Retinal pigment epithelial cell (primary cell): ENCODE data around the gene ELAVL2.

Experiments
- DNase-seq: peaks from one replicate; pipeline ENCODE4 v3.0.0-alpha.2; 2010; ENCODE audit warnings: low read depth
- H3K4me3 ChIP-seq: 2 replicates; pipeline ENCODE4 v1.5.1; 2011; ENCODE audit warnings: mild to moderate bottlenecking, low read length, control low read depth, moderate library complexity
- TF ChIP-seq, protein P1 (sequence below): conservative IDR thresholded peaks from 2 replicates; pipeline ENCODE4 v1.5.1; 2011; ENCODE audit warnings: low read depth, low read length, control low read depth, inconsistent platforms

ELAVL2 gene

DNA sequence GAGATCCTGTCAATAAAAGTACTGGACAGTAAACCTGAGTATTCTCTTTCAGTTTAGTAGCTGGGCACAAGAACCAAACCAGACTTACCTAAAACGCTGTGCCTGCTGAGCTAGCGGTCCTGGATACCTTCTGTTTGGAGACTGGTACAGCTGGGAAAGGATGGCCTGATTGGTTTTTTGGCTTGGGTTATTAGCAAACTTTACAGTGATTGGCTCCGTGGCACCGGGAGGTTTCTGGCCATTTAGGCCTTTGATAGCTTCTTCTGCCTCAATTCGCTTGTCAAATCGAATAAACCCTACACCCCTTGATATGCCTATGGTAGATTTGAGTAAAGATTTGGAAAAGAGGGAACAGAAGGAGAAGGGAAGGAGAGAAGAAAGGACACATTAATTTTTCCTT lies 124.7 kb downstream of the ELAVL2 start:
- DNase-seq: no peak
- TF ChIP-seq, protein P1, sequence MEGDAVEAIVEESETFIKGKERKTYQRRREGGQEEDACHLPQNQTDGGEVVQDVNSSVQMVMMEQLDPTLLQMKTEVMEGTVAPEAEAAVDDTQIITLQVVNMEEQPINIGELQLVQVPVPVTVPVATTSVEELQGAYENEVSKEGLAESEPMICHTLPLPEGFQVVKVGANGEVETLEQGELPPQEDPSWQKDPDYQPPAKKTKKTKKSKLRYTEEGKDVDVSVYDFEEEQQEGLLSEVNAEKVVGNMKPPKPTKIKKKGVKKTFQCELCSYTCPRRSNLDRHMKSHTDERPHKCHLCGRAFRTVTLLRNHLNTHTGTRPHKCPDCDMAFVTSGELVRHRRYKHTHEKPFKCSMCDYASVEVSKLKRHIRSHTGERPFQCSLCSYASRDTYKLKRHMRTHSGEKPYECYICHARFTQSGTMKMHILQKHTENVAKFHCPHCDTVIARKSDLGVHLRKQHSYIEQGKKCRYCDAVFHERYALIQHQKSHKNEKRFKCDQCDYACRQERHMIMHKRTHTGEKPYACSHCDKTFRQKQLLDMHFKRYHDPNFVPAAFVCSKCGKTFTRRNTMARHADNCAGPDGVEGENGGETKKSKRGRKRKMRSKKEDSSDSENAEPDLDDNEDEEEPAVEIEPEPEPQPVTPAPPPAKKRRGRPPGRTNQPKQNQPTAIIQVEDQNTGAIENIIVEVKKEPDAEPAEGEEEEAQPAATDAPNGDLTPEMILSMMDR: no peak
- H3K4me3 ChIP-seq: no peak overlapping the region

DNA sequence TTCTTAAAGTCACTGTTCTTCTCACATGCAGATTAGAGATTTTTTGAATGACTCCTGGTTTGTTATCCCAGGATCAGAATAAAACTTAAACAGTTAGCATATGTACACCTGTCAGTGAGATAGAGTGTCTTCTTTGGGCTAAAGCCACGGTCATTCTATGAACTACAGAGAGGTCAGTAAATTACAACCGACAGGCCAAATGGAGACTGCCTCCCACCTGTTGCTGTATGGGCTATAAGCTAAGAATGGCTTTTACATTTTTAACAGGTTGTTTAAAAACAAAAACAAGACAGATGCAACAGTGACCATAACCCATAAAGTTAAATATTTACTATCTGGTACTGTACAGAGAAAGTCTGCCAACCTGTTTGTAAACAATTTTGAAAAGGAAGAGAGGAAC lies 125.7 kb downstream of the ELAVL2 start:
- TF ChIP-seq, protein P1: no peak
- no peak for DNase-seq
- H3K4me3 ChIP-seq: no peak overlapping the region

DNA sequence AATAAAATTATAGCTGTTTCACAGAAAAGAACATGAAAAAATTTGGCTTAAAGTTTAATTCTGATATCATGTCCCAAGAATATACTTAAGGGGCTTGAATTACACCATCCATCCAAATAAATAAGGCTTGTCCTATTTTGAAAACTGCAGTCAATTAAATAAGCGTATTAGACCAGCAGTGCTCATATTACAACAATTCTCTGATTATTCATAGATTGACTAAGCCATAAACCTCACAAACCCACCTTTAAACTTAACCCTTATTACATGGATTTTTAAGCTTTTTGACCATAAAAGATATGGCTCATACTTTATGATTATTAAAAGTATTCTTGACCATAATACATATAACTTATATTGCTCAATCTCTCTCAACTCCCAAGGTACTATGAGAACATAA lies 127.9 kb downstream of the ELAVL2 start:
- H3K4me3 ChIP-seq: no peak overlapping the region
- TF ChIP-seq, protein P1: no peak
- DNase-seq: no peak

- no peak overlapping the region for H3K4me3 ChIP-seq
- TF ChIP-seq, protein P1: no peak
- no peak for DNase-seq
Observed at GRCh38 chr9:23695572-23695971, 130.5 kb downstream of the ELAVL2 start.

GRCh38 chr9:23693374-23693773 lies 132.7 kb downstream of the ELAVL2 start:
- TF ChIP-seq, protein P1: no peak
- no peak overlapping the region for H3K4me3 ChIP-seq
- no peak for DNase-seq

GRCh38 chr9:23686896-23687295 lies 139.1 kb downstream of the ELAVL2 start:
- TF ChIP-seq, protein P1: no peak
- H3K4me3 ChIP-seq: no peak overlapping the region
- no peak for DNase-seq

DNA sequence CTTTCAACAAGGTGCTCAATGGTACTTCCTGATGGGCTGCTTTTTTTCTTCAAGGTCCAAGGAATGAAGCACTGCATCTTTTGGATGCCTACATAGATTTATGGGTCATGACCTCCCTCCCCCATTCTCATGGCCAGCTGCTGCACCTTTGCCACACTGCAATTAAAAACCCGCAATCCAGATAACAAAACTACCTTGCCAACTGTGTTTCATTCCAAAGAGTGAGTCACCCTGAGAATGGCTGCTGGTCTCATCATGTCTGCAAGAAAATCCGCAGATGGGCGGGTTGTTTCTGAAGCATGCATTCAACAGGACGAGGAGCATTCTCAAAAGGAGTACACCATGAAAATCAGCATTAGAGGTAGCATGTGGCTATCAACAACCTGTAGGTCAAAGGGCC lies 139.8 kb downstream of the ELAVL2 start:
- no peak overlapping the region for H3K4me3 ChIP-seq
- TF ChIP-seq, protein P1: no peak
- DNase-seq: peak; percentile 51
